ENCODE results near the gene MRPS24.
"Not testable (repeated sequence)": the region's sequence is repeated elsewhere in the genome, so short reads cannot be mapped to it uniquely, and the experiment has no call there.

The MRPS24 gene

DNA sequence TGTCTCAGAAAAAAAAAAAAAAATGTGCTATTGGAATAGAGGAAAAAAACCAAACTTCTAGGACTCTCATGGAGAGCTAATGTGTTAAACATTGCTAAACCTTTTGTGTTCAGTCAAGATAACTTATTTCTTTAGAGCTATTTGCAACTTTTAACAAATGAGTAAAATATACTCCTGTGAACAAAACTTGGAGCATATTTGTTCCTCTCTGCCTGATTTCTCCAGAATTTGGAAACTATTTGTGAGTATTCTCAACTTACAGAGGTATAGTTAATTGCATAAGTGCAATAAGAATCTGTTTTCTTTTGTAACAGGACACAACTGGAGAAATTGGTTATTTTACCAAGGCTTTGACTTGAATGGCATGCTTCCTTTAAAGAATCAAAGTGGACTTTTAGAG, 38.4 kb downstream of the MRPS24 start:
- DNase-seq = not testable (repeated sequence)

DNA sequence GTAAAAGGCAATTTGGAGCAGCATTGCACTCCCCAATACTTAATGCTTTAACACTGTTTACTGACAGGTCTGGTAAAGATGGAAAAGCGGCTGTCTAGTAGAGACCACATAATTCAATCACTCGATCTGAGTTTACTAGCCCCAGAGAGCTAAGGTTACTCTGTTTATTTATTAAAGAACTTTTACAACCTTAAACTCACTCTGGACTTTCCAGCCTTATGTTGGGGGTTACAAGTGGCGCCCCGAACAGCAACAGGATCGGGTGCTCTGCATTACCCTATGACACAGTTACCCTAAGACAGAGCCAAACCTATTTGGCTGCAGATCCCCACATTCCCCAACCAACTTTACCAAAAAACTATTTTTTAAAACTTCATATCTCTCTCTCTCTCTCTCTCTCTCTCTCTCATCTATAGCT, 43.9 kb downstream of the MRPS24 start:
- no peak for DNase-seq

DNA sequence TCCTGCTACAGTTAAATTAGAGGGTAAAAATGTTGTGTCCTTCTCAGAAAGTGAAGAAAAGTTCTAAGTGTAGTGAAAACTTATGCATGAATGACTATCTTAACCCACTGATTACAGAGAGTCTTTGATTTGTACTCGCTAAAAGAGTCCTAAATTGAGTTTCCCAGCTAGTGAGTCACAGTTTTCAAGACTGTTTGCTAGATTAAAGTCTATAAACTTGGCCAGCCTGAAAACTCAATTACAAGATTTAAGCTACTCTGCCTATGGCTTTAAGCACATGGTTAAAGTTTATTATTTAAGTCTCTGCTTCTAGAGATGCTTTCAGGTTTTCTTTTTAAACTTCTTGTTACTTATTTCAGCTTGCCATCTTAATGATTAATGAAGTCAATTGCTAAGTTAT, 44.4 kb downstream of the MRPS24 start:
- no peak for DNase-seq

DNA sequence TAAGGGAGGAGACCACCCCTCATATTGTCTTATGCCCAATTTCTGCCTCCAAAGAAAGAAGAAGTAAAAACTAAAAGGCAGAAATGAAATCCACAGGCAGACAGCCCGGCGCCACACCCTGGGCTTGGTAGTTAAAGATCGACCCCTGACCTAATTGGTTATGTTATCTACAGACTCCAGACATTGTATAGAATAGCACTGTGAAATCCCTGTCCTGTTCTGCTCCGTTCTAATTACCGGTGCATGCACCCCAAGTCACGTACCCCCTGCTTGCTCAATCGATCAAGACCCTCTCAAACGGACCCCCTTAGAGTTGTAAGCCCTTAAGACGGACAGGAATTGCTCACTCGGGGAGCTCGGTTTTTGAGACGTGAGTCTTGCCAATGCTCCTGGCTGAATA, 44.8 kb downstream of the MRPS24 start:
- not testable (repeated sequence) for DNase-seq

- no peak for DNase-seq
Measured at GRCh38 chr7:43823941-43824340, 45.4 kb downstream of the MRPS24 start.

DNA sequence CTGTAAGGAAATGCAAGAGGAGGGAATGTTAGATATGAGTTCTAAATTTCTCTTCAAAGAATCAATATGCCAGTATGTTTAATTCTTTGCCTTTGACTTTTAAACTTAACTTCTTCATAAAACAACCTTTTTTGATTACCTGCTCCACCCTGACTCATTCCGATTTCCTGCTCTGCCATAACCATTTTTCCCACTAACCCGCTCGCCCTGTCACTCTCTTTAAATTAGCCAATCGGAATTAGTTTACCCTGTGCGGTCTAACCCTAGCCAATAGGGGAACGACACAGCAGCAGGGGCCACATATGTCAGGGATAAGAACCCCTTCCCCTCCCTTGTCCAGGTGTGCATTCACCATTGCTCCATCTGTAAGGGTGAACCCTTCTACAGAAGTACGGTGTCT, 45.9 kb downstream of the MRPS24 start:
- not testable (repeated sequence) for DNase-seq
